ENCODE data around the gene QTRT2. TPM values are rescaled to one million over a fixed set of nuclear protein-coding genes. Genes with fewer than 3 reads are reported as not detected.

QTRT2 gene
- polyA plus RNA-seq, 2 of the 4 experiments (the other 2 are of a cell fraction), result 23.5 to 33.9 TPM

DNA sequence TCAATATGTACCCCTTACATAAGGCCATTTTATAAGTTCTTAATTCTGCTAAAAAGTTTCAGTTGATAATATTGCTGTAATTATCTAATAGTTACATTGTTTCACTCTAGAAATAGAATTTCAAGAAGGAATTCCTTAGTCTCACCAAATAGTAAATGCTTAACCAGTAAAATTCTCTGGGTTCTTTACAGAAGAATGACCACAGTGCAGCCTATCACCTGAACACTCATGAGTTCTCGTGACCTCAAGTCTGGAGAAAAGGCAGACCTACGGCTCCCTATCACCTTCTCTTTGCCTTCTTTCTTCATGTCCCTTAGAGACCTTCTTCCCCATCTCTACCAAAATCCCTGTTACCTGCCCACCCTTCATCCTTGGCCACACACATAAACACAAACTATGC, 31.1 kb upstream of the QTRT2 start:
- TF ChIP-seq ZNF302 (CRISPR knock-in tag; IDR thresholded peaks at IDR 0.05) (no peak), MAFK (IDR thresholded peaks at IDR 0.05; ENCODE audit: partially characterized antibody) (no peak)
- no peaks in the 10 kb centered on the region for H3K9me3 ChIP-seq
- no peak for DNase-seq (ENCODE audit: low read depth in 1 of 2, low spot score in 1 of 2)
- no peaks in the 10 kb centered on the region for H3K4me1 ChIP-seq
- ATAC-seq, result no peak
- no peak overlapping the region for H3K4me2 ChIP-seq
- 91% methylated on average over 2 of the region's 2 CpGs for WGBS (ENCODE audit: missing lambda C conversion rate)
- ChIA-PET POLR2A (no interaction called here), CTCF (no interaction called here)
- no peak overlapping the region for H3K27ac ChIP-seq
- no peak overlapping the region for H3K4me3 ChIP-seq
- no peak for FAIRE-seq

DNA sequence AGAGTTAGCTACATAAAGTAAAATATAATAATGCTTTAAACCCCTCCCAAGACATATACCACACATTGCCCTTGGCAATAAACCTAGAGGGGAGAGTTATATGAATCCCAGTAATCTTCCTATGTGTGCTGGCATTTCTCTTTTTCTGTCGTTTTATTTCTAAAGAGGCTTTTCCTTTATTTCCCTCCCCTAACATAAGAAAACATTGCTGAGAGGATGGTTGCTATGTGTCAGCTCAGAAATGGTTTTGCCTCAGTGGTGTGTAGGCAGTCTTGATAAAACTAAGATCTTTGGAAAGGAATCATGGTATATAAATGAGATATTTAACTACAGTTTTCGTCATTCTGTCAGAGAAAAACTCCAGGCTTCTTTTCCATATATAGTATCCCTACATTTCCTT, 30.2 kb upstream of the QTRT2 start:
- ATAC-seq (no peak), DNase-seq (ENCODE audit: low read depth in 1 of 2, low spot score in 1 of 2) (no peak), FAIRE-seq (no peak)
- 80% methylated on average over 2 of the region's 2 CpGs for WGBS (ENCODE audit: missing lambda C conversion rate)
- TF ChIP-seq ESRRA (IDR thresholded peaks at IDR 0.05; ENCODE audit: borderline replicate concordance, low read length), result no peak
- no peak for TF ChIP-seq KDM1A (IDR thresholded peaks at IDR 0.05; ENCODE audit: low read depth)
- TF ChIP-seq EP300 (IDR thresholded peaks at IDR 0.05), result no peak
- no peak for TF ChIP-seq POLR2A (IDR thresholded peaks at IDR 0.05; ENCODE audit: low read length)
- no peak for TF ChIP-seq HEYL (CRISPR knock-in tag; IDR thresholded peaks at IDR 0.05)
- no peak for TF ChIP-seq CHD2 (IDR thresholded peaks at IDR 0.05; ENCODE audit: low read length, partially characterized antibody)
- no peak for TF ChIP-seq HOXA7 (CRISPR knock-in tag; IDR thresholded peaks at IDR 0.05)
- no peak for TF ChIP-seq FOSL2 (IDR thresholded peaks at IDR 0.05)
- TF ChIP-seq FOSL2 (CRISPR knock-in tag; IDR thresholded peaks at IDR 0.05), result no peak
- TF ChIP-seq PHF8 (IDR thresholded peaks at IDR 0.05; ENCODE audit: borderline replicate concordance, low read depth), result no peak
- TF ChIP-seq EHMT2 (IDR thresholded peaks at IDR 0.05; ENCODE audit: low read depth), result no peak
- no peak for TF ChIP-seq RFX5 (IDR thresholded peaks at IDR 0.05)
- no peak for TF ChIP-seq MAFK (IDR thresholded peaks at IDR 0.05; ENCODE audit: partially characterized antibody)
- TF ChIP-seq BHLHE40 (IDR thresholded peaks at IDR 0.05; ENCODE audit: low read depth, low read length), result no peak
- TF ChIP-seq FOXS1 (CRISPR knock-in tag; IDR thresholded peaks at IDR 0.05), result no peak
- TF ChIP-seq HOXB13 (CRISPR knock-in tag; IDR thresholded peaks at IDR 0.05; ENCODE audit: low read depth), result no peak
- no peak overlapping the region for H3K4me3 ChIP-seq
- H3K9me3 ChIP-seq, result no peaks in the 10 kb centered on the region
- no peak overlapping the region for H3K27ac ChIP-seq
- no peaks in the 10 kb centered on the region for H3K4me1 ChIP-seq
- no peak overlapping the region for H3K4me2 ChIP-seq
- ChIA-PET CTCF (no interaction called here), POLR2A (no interaction called here)

DNA sequence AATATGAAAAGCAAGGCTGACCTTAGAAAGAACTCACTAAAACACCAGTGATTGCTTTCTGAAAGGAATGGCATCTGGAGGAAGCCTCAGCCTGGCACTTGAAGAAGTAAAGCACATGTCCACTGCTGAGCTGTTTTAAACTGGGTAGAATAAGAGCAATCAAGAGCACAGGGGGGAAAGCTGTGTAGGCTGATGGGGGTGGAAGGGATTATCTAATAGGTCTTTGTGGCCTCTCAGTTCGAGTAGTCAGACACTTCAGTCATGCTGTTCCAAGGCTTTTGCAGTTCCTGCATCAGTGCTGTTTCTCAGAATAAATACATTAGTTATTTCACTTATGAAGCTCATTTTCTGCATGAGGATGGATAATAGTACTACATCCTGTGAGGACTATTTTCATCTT, 22.8 kb upstream of the QTRT2 start:
- H3K27ac ChIP-seq, result no peak overlapping the region
- ChIA-PET POLR2A (no interaction called here), CTCF (interaction anchor here (1.1 kb wide), 1 partner anchor 13 kb away, joined by 3 read pairs; no protein-coding TSS in a partner anchor)
- FAIRE-seq (no peak), ATAC-seq (no peak), DNase-seq (ENCODE audit: low read depth in 1 of 2, low spot score in 1 of 2) (no peak)
- no peak for TF ChIP-seq CEBPB (IDR thresholded peaks at IDR 0.05)
- TF ChIP-seq CBX2 (IDR thresholded peaks at IDR 0.05; ENCODE audit: borderline replicate concordance, low read depth), result no peak
- TF ChIP-seq, protein P1, sequence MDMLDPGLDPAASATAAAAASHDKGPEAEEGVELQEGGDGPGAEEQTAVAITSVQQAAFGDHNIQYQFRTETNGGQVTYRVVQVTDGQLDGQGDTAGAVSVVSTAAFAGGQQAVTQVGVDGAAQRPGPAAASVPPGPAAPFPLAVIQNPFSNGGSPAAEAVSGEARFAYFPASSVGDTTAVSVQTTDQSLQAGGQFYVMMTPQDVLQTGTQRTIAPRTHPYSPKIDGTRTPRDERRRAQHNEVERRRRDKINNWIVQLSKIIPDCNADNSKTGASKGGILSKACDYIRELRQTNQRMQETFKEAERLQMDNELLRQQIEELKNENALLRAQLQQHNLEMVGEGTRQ (IDR thresholded peaks at IDR 0.05), result no peak
- no peaks in the 10 kb centered on the region for H3K9me3 ChIP-seq
- H3K4me1 ChIP-seq, result no peaks in the 10 kb centered on the region
- H3K4me2 ChIP-seq, result no peak overlapping the region
- WGBS (ENCODE audit: missing lambda C conversion rate), result 13% methylated on average over 1 of the region's 1 CpG
- H3K4me3 ChIP-seq, result no peak overlapping the region

DNA sequence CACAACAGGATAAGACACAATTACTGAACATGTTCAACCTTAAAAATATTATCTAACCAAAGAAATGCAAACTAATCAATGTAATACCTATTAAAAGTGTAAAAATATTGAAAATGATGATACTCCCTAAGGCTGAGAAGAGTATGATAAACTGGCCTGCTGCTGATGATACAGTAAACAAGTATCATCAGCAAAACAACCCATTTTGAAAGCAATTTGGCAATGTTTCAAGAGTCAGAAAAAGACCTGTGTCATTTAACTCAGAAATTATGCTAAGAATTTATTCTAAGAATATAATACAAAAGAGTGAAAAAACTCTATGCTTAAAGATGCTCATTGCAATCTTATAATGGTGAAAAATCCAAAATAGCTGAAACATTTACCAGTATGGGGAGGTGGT, 22.3 kb upstream of the QTRT2 start:
- ChIA-PET POLR2A (no interaction called here), CTCF (interaction anchor here (1.1 kb wide), 1 partner anchor 14 kb away, joined by 3 read pairs; no protein-coding TSS in a partner anchor)
- TF ChIP-seq CBX8 (IDR thresholded peaks at IDR 0.05), result no peak
- Histone ChIP-seq H3K4me2 (no peak overlapping the region), H3K4me1 (no peaks in the 10 kb centered on the region), H3K27ac (no peak overlapping the region), H3K4me3 (no peak overlapping the region), H3K9me3 (no peaks in the 10 kb centered on the region)
- no peak for FAIRE-seq
- no peak for DNase-seq (ENCODE audit: low read depth in 1 of 2, low spot score in 1 of 2)
- no peak for ATAC-seq

All from A549 (cell line).